ENCODE results near the gene DDX39B. TPM values are rescaled to one million over a fixed set of nuclear protein-coding genes. Genes with fewer than 3 reads are reported as not detected.

Gene DDX39B
- total and polyA plus RNA-seq, 9 of the 15 experiments (the other 6 are each of a cell fraction or from before 2014, with no cell fraction given) = 479 to 869 (median 592) TPM

DNA sequence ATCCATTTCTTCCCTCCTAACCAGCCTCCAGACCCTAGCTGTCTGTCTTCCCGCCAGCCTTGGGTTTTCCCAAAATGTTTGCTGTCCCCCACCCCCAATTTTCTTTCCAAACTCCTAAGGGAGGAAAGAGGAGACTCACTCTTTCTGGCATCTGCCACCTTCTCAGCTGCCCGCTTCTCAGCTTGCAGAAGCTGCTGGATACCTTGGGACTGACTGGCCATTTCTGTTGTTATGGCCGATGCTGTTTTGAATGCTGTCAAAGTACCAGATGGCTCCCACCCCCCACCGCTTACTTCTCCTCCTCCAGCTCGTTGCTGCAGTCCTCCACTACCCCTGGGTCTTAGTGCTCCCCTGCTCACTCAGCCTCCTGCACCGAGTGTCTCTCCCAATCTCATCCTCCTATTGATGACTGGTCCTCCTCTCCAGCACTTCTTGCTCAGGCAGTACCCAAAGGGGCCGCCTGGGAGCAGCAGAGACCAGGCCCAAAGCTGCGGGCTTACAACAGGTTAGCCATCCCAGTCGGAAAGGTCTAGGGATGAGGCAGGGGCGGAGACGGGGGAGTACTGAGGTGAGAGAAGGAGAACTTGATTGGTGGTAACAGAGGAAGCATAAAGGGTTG, 4.6 kb upstream of the DDX39B start, which contains the start of gene ATP6V1G2 (continued):
- TF ChIP-seq, protein P1, sequence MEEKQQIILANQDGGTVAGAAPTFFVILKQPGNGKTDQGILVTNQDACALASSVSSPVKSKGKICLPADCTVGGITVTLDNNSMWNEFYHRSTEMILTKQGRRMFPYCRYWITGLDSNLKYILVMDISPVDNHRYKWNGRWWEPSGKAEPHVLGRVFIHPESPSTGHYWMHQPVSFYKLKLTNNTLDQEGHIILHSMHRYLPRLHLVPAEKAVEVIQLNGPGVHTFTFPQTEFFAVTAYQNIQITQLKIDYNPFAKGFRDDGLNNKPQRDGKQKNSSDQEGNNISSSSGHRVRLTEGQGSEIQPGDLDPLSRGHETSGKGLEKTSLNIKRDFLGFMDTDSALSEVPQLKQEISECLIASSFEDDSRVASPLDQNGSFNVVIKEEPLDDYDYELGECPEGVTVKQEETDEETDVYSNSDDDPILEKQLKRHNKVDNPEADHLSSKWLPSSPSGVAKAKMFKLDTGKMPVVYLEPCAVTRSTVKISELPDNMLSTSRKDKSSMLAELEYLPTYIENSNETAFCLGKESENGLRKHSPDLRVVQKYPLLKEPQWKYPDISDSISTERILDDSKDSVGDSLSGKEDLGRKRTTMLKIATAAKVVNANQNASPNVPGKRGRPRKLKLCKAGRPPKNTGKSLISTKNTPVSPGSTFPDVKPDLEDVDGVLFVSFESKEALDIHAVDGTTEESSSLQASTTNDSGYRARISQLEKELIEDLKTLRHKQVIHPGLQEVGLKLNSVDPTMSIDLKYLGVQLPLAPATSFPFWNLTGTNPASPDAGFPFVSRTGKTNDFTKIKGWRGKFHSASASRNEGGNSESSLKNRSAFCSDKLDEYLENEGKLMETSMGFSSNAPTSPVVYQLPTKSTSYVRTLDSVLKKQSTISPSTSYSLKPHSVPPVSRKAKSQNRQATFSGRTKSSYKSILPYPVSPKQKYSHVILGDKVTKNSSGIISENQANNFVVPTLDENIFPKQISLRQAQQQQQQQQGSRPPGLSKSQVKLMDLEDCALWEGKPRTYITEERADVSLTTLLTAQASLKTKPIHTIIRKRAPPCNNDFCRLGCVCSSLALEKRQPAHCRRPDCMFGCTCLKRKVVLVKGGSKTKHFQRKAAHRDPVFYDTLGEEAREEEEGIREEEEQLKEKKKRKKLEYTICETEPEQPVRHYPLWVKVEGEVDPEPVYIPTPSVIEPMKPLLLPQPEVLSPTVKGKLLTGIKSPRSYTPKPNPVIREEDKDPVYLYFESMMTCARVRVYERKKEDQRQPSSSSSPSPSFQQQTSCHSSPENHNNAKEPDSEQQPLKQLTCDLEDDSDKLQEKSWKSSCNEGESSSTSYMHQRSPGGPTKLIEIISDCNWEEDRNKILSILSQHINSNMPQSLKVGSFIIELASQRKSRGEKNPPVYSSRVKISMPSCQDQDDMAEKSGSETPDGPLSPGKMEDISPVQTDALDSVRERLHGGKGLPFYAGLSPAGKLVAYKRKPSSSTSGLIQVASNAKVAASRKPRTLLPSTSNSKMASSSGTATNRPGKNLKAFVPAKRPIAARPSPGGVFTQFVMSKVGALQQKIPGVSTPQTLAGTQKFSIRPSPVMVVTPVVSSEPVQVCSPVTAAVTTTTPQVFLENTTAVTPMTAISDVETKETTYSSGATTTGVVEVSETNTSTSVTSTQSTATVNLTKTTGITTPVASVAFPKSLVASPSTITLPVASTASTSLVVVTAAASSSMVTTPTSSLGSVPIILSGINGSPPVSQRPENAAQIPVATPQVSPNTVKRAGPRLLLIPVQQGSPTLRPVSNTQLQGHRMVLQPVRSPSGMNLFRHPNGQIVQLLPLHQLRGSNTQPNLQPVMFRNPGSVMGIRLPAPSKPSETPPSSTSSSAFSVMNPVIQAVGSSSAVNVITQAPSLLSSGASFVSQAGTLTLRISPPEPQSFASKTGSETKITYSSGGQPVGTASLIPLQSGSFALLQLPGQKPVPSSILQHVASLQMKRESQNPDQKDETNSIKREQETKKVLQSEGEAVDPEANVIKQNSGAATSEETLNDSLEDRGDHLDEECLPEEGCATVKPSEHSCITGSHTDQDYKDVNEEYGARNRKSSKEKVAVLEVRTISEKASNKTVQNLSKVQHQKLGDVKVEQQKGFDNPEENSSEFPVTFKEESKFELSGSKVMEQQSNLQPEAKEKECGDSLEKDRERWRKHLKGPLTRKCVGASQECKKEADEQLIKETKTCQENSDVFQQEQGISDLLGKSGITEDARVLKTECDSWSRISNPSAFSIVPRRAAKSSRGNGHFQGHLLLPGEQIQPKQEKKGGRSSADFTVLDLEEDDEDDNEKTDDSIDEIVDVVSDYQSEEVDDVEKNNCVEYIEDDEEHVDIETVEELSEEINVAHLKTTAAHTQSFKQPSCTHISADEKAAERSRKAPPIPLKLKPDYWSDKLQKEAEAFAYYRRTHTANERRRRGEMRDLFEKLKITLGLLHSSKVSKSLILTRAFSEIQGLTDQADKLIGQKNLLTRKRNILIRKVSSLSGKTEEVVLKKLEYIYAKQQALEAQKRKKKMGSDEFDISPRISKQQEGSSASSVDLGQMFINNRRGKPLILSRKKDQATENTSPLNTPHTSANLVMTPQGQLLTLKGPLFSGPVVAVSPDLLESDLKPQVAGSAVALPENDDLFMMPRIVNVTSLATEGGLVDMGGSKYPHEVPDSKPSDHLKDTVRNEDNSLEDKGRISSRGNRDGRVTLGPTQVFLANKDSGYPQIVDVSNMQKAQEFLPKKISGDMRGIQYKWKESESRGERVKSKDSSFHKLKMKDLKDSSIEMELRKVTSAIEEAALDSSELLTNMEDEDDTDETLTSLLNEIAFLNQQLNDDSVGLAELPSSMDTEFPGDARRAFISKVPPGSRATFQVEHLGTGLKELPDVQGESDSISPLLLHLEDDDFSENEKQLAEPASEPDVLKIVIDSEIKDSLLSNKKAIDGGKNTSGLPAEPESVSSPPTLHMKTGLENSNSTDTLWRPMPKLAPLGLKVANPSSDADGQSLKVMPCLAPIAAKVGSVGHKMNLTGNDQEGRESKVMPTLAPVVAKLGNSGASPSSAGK (IDR thresholded peaks at IDR 0.05) = no peak
- TF ChIP-seq SNIP1 (IDR thresholded peaks at IDR 0.05; ENCODE audit: low read depth) = no peak
- TF ChIP-seq, protein P2, sequence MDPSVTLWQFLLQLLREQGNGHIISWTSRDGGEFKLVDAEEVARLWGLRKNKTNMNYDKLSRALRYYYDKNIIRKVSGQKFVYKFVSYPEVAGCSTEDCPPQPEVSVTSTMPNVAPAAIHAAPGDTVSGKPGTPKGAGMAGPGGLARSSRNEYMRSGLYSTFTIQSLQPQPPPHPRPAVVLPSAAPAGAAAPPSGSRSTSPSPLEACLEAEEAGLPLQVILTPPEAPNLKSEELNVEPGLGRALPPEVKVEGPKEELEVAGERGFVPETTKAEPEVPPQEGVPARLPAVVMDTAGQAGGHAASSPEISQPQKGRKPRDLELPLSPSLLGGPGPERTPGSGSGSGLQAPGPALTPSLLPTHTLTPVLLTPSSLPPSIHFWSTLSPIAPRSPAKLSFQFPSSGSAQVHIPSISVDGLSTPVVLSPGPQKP (CRISPR knock-in tag; IDR thresholded peaks at IDR 0.05) = no peak
- peak; percentile 97 for TF ChIP-seq SMC3 (conservative IDR thresholded peaks at IDR 0.05; ENCODE audit: insufficient read depth, low read depth, low read length)
- TF ChIP-seq, protein P3, sequence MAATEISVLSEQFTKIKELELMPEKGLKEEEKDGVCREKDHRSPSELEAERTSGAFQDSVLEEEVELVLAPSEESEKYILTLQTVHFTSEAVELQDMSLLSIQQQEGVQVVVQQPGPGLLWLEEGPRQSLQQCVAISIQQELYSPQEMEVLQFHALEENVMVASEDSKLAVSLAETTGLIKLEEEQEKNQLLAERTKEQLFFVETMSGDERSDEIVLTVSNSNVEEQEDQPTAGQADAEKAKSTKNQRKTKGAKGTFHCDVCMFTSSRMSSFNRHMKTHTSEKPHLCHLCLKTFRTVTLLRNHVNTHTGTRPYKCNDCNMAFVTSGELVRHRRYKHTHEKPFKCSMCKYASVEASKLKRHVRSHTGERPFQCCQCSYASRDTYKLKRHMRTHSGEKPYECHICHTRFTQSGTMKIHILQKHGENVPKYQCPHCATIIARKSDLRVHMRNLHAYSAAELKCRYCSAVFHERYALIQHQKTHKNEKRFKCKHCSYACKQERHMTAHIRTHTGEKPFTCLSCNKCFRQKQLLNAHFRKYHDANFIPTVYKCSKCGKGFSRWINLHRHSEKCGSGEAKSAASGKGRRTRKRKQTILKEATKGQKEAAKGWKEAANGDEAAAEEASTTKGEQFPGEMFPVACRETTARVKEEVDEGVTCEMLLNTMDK (IDR thresholded peaks at IDR 0.05; ENCODE audit: borderline replicate concordance, insufficient read depth, low read depth, low read length, poor library complexity, severe bottlenecking) = no peak
- no peak for TF ChIP-seq ZNF57 (CRISPR knock-in tag; IDR thresholded peaks at IDR 0.05)
- no peak for TF ChIP-seq CBFA2T2 (conservative IDR thresholded peaks at IDR 0.05)
- TF ChIP-seq, protein P4, sequence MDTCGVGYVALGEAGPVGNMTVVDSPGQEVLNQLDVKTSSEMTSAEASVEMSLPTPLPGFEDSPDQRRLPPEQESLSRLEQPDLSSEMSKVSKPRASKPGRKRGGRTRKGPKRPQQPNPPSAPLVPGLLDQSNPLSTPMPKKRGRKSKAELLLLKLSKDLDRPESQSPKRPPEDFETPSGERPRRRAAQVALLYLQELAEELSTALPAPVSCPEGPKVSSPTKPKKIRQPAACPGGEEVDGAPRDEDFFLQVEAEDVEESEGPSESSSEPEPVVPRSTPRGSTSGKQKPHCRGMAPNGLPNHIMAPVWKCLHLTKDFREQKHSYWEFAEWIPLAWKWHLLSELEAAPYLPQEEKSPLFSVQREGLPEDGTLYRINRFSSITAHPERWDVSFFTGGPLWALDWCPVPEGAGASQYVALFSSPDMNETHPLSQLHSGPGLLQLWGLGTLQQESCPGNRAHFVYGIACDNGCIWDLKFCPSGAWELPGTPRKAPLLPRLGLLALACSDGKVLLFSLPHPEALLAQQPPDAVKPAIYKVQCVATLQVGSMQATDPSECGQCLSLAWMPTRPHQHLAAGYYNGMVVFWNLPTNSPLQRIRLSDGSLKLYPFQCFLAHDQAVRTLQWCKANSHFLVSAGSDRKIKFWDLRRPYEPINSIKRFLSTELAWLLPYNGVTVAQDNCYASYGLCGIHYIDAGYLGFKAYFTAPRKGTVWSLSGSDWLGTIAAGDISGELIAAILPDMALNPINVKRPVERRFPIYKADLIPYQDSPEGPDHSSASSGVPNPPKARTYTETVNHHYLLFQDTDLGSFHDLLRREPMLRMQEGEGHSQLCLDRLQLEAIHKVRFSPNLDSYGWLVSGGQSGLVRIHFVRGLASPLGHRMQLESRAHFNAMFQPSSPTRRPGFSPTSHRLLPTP (IDR thresholded peaks at IDR 0.05; ENCODE audit: borderline replicate concordance, extremely low read depth, insufficient read length) = no peak
- TF ChIP-seq SREBF1 (IDR thresholded peaks at IDR 0.05; ENCODE audit: borderline replicate concordance, low read depth, low read length) = peak; percentile 52; the same call in 1 of the 2 replicates
